HCT116 (cell line): ENCODE results near the gene TRHDE. TPM values are rescaled to one million over a fixed set of nuclear protein-coding genes. Genes with fewer than 3 reads are reported as not detected.

ENCODE experiments used
- ATAC-seq: fragments of 200-7000 bp; cut with Tn5 transposase; 2 replicates; pipeline ENCODE4 v1.9.1; 2020; ENCODE audit warnings: mild to moderate bottlenecking, moderate library complexity
- BruUV-seq: library from RNA; stranded (reverse); fragments of 400-500 nt; replicated peaks from 2 replicates; lab custom pipeline; 2021; lab: Mats Ljungman, UMichigan
- CTCF ChIA-PET: fragments of 300-600 bp; sonication (Branson Sonifier 250); formaldehyde crosslinking; loops from one replicate; lab custom pipeline; 2021; ENCODE audit warnings: antibody characterized with exemption; lab: Charles Lee
- POLR2A ChIA-PET: fragments of 300-600, 350-600 bp; sonication (Branson Sonifier 250); formaldehyde crosslinking; loops from one replicate; lab custom pipeline; 2021; ENCODE audit warnings: antibody characterized with exemption; lab: Charles Lee
- RAD21 ChIA-PET, 2 experiments: fragments of 300-600 bp; sonication (Branson Sonifier 250); formaldehyde crosslinking; loops; one replicate each; lab custom pipeline; 2023; ENCODE audit warnings: low total read pairs in 2 of 2; ENCODE audit not compliant: uncharacterized antibody in 2 of 2, unreplicated experiment in 2 of 2, low non-redundant PET in 1 of 2; lab: Charles Lee
- DNase-seq: peaks from one replicate; pipeline ENCODE4 v3.0.0-alpha.2; 2010; ENCODE audit warnings: low read depth, low spot score
- H2AFZ ChIP-seq: fragments of 200-600 bp; shearing (Covaris generic), sonication (generic); 2 replicates; pipeline ENCODE4 v1.6.1; 2017; ENCODE audit warnings: low read depth, mixed run types, mixed read lengths, antibody characterized with exemption, low read length; ENCODE audit not compliant: poor library complexity, severe bottlenecking
- H3K27ac ChIP-seq: 2 replicates; pipeline ENCODE4 v1.5.1; 2012; ENCODE audit warnings: low read depth, low read length
- H3K27me3 ChIP-seq: fragments of 200-600 bp; sonication (generic); 2 replicates; pipeline ENCODE4 v1.6.1; 2016; ENCODE audit warnings: mixed run types, low read length, mixed read lengths; ENCODE audit not compliant: insufficient read depth
- H3K36me3 ChIP-seq, 2 experiments: fragments of 200-500 bp in 1 of 2; fragments of 200-600 bp in 1 of 2; sonication (Bioruptor generic) in 1 of 2; sonication (generic) in 1 of 2; 2 replicates each; pipeline versions ENCODE4 v1.5.1 to v1.6.1; 2014 to 2016; ENCODE audit warnings: low read length in 2 of 2, inconsistent platforms in 1 of 2, mixed read lengths in 1 of 2, mixed run types in 1 of 2; ENCODE audit not compliant: insufficient read depth in 2 of 2, control insufficient read depth in 1 of 2
- H3K4me1 ChIP-seq, 2 experiments: fragments of 200-600 bp in 1 of 2; sonication (generic) in 1 of 2; 2 replicates each; pipeline versions ENCODE4 v1.5.1 to v1.6.1; 2012 to 2017; ENCODE audit warnings: low read length in 2 of 2, inconsistent platforms in 1 of 2, mild to moderate bottlenecking in 1 of 2, mixed read lengths in 1 of 2, mixed run types in 1 of 2, moderate library complexity in 1 of 2; ENCODE audit not compliant: insufficient read depth in 2 of 2, control insufficient read depth in 1 of 2
- H3K4me2 ChIP-seq: fragments of 200-600 bp; sonication (generic); 2 replicates; pipeline ENCODE4 v1.6.1; 2017; ENCODE audit warnings: mixed run types, low read length, mixed read lengths
- H3K4me3 ChIP-seq, 2 experiments: fragments of 200-600 bp in 1 of 2; sonication (generic) in 1 of 2; replicated peaks in 1 of 2; 2 replicates each; pipeline ENCODE4 v1.5.1; 2011 to 2016; ENCODE audit warnings: low read length in 2 of 2, control low read depth in 1 of 2, low read depth in 1 of 2, mild to moderate bottlenecking in 1 of 2, mixed read lengths in 1 of 2, mixed run types in 1 of 2
- H3K79me2 ChIP-seq: fragments of 200-600 bp; sonication (generic); 2 replicates; pipeline ENCODE4 v1.6.1; 2017; ENCODE audit warnings: mild to moderate bottlenecking, mixed run types, low read length, moderate library complexity, mixed read lengths; ENCODE audit not compliant: insufficient read depth
- H3K9ac ChIP-seq: fragments of 200-600 bp; sonication (generic); 2 replicates; pipeline ENCODE4 v1.6.1; 2016; ENCODE audit warnings: low read length, mixed read lengths
- H3K9me2 ChIP-seq: fragments of 200-600 bp; sonication (generic), shearing (Covaris generic); 2 replicates; pipeline ENCODE4 v1.6.1; 2017; ENCODE audit warnings: mixed run types, mild to moderate bottlenecking, moderate library complexity; ENCODE audit not compliant: insufficient read depth
- H3K9me3 ChIP-seq, 2 experiments: fragments of 200-500 bp in 1 of 2; fragments of 200-600 bp in 1 of 2; sonication (Bioruptor generic) in 1 of 2; sonication (generic) in 1 of 2; 2 replicates each; pipeline ENCODE4 v1.6.1; 2014 to 2017; ENCODE audit warnings: low read length in 2 of 2, mixed read lengths in 2 of 2, inconsistent platforms in 1 of 2, low read depth in 1 of 2, mild to moderate bottlenecking in 1 of 2, mixed run types in 1 of 2, moderate library complexity in 1 of 2; ENCODE audit not compliant: control insufficient read depth in 1 of 2, insufficient read depth in 1 of 2
- H4K20me1 ChIP-seq: fragments of 200-600 bp; sonication (generic), shearing (Covaris generic); 2 replicates; pipeline ENCODE4 v1.6.1; 2017; ENCODE audit warnings: mixed run types, mild to moderate bottlenecking, moderate library complexity; ENCODE audit not compliant: insufficient read depth
- CBX3 ChIP-seq: IDR thresholded peaks from 2 replicates; pipeline ENCODE4 v1.6.1; 2012; ENCODE audit warnings: low read depth
- FOSL1 ChIP-seq: IDR thresholded peaks from 2 replicates; pipeline ENCODE4 v1.6.1; 2012; ENCODE audit warnings: low read depth
- JUND ChIP-seq: IDR thresholded peaks from 2 replicates; pipeline ENCODE4 v1.6.1; 2012
- POLR2A ChIP-seq: IDR thresholded peaks from 2 replicates; pipeline ENCODE4 v1.7.0; 2011; ENCODE audit warnings: borderline replicate concordance; ENCODE audit not compliant: insufficient read depth, insufficient read length; ENCODE audit errors: extremely low read depth
- SIN3A ChIP-seq: IDR thresholded peaks from 2 replicates; pipeline ENCODE4 v1.6.1; 2012; ENCODE audit warnings: low read depth
- SRF ChIP-seq: IDR thresholded peaks from 2 replicates; pipeline ENCODE4 v1.6.1; 2012; ENCODE audit warnings: low read depth
- TCF7L2 ChIP-seq: IDR thresholded peaks from 2 replicates; pipeline ENCODE4 v1.7.0; 2011; ENCODE audit warnings: borderline replicate concordance, inconsistent platforms; ENCODE audit not compliant: insufficient read depth, insufficient read length; ENCODE audit errors: extremely low read depth
- YY1 ChIP-seq: IDR thresholded peaks from 2 replicates; pipeline ENCODE4 v1.6.1; 2011; ENCODE audit warnings: low read length, low read depth, moderate library complexity, mild to moderate bottlenecking; ENCODE audit not compliant: insufficient replicate concordance; ENCODE audit errors: extremely low read depth
- ZFX ChIP-seq: fragments of 450-650 bp; IDR thresholded peaks from 2 replicates; pipeline ENCODE4 v1.6.1; 2017
- ZNF274 ChIP-seq: fragments of 200-500 bp; sonication (Bioruptor generic); IDR thresholded peaks from 2 replicates; pipeline ENCODE4 v1.6.1; 2014; ENCODE audit warnings: mild to moderate bottlenecking, low read depth, low read length, inconsistent platforms
- intact Hi-C: fragments of 100-400 bp; cut with micrococcal nuclease; formaldehyde crosslinking; loops from 2 replicates; pipeline ENCODE4 v1.10.0; 2022
- total RNA-seq: library from RNA; stranded (reverse); gene quantifications from one replicate; pipeline ENCODE4 v1.2.1, GENCODE V29; 2021; ENCODE audit not compliant: unreplicated experiment
- TF ChIP-seq, protein P1 (sequence below): IDR thresholded peaks from 2 replicates; pipeline ENCODE4 v1.6.1; 2011; ENCODE audit warnings: mild to moderate bottlenecking, low read length, moderate library complexity; ENCODE audit not compliant: insufficient replicate concordance; ENCODE audit errors: extremely low read depth
- TF ChIP-seq, protein P2 (sequence below): IDR thresholded peaks from 2 replicates; pipeline ENCODE4 v1.6.1; 2012
- TF ChIP-seq, protein P3 (sequence below): IDR thresholded peaks from 2 replicates; pipeline ENCODE4 v1.6.1; 2012; ENCODE audit warnings: low read depth

TRHDE gene
- total RNA-seq, 1 experiment from 2014 or later = 2.9 TPM

DNA sequence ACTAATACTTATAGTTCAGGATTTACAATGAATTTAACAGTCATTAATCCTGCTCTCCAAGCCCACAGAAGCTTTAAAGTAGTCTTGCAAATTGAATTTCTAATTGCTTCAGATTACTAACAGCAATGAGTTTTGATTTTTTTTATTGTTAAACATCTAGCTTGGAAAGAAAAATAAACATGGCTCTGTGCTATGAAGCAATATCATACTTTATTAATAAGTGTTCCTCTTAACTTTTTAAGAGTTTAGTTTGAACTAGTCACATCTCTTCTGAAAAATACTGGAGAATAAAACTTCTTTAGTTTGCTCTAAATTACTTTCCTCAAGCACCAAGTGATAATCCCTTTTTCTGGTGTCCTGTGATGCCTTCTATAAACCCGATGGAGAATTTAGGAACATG lies 250.2 kb downstream of the TRHDE start:
- TF ChIP-seq JUND (no peak), FOSL1 (no peak)
- TF ChIP-seq, protein P1, sequence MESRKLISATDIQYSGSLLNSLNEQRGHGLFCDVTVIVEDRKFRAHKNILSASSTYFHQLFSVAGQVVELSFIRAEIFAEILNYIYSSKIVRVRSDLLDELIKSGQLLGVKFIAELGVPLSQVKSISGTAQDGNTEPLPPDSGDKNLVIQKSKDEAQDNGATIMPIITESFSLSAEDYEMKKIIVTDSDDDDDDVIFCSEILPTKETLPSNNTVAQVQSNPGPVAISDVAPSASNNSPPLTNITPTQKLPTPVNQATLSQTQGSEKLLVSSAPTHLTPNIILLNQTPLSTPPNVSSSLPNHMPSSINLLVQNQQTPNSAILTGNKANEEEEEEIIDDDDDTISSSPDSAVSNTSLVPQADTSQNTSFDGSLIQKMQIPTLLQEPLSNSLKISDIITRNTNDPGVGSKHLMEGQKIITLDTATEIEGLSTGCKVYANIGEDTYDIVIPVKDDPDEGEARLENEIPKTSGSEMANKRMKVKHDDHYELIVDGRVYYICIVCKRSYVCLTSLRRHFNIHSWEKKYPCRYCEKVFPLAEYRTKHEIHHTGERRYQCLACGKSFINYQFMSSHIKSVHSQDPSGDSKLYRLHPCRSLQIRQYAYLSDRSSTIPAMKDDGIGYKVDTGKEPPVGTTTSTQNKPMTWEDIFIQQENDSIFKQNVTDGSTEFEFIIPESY = no peak
- Histone ChIP-seq H3K79me2 (no peaks in the 10 kb centered on the region), H3K27me3 (no peaks in the 10 kb centered on the region), H3K4me2 (no peak overlapping the region), H3K27ac (no peak overlapping the region), H2AFZ (no peak overlapping the region), H3K9me2 (no peaks in the 10 kb centered on the region), H4K20me1 (no peaks in the 10 kb centered on the region), H3K9me3 (no peaks in the 10 kb centered on the region), H3K4me1 (peaks cover 0 to 8% of the 10 kb centered on the region in 2 experiments; a peak in 1 of 4 replicates), H3K4me3 (no peak overlapping the region), H3K36me3 (no peaks in the 10 kb centered on the region), H3K9ac (no peak overlapping the region)
- ChIA-PET POLR2A (no interaction called here), CTCF (no interaction called here), RAD21 (no interaction called here)
- intact Hi-C loops = no loop called here
- DNase-seq (no peak), ATAC-seq (no peak)
- no TSS peak for BruUV-seq

DNA sequence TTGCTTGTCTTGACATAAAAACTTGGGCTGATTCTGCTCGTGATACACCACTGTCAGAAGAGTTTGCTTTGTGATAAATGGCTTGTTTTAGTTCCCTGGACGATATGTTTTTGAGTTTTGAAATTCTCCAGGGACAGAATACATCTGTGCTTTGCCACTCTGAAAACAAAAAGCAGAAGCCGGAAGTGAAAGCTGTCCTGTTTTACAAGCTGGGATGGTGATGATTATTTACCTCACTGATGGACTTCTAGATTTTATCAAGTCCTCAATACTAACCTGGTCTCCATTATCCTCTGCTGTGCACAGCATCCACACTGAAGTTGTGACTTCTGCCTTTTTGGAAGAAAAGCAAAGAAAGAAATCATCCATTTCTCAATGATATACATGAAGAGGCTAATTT lies 251.6 kb downstream of the TRHDE start:
- Histone ChIP-seq H3K36me3 (no peaks in the 10 kb centered on the region), H3K9ac (no peak overlapping the region), H3K4me1 (peaks cover 0 to 8% of the 10 kb centered on the region in 2 experiments; a peak in 1 of 4 replicates), H2AFZ (no peak overlapping the region), H4K20me1 (no peaks in the 10 kb centered on the region), H3K79me2 (no peaks in the 10 kb centered on the region), H3K9me2 (no peaks in the 10 kb centered on the region), H3K27ac (no peak overlapping the region), H3K4me3 (no peak overlapping the region), H3K27me3 (no peaks in the 10 kb centered on the region), H3K4me2 (no peak overlapping the region), H3K9me3 (no peaks in the 10 kb centered on the region)
- no peak for DNase-seq
- ATAC-seq = no peak
- intact Hi-C loops = no loop called here
- BruUV-seq = no TSS peak
- CTCF ChIA-PET = no interaction called here
- RAD21 ChIA-PET = no interaction called here
- POLR2A ChIA-PET = no interaction called here
- TF ChIP-seq POLR2A (no peak), ZFX (no peak), YY1 (no peak), SRF (no peak), SIN3A (no peak), TCF7L2 (no peak), JUND (no peak), CBX3 (no peak), ZNF274 (no peak)
- TF ChIP-seq, protein P2, sequence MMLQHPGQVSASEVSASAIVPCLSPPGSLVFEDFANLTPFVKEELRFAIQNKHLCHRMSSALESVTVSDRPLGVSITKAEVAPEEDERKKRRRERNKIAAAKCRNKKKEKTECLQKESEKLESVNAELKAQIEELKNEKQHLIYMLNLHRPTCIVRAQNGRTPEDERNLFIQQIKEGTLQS = no peak
- TF ChIP-seq, protein P3, sequence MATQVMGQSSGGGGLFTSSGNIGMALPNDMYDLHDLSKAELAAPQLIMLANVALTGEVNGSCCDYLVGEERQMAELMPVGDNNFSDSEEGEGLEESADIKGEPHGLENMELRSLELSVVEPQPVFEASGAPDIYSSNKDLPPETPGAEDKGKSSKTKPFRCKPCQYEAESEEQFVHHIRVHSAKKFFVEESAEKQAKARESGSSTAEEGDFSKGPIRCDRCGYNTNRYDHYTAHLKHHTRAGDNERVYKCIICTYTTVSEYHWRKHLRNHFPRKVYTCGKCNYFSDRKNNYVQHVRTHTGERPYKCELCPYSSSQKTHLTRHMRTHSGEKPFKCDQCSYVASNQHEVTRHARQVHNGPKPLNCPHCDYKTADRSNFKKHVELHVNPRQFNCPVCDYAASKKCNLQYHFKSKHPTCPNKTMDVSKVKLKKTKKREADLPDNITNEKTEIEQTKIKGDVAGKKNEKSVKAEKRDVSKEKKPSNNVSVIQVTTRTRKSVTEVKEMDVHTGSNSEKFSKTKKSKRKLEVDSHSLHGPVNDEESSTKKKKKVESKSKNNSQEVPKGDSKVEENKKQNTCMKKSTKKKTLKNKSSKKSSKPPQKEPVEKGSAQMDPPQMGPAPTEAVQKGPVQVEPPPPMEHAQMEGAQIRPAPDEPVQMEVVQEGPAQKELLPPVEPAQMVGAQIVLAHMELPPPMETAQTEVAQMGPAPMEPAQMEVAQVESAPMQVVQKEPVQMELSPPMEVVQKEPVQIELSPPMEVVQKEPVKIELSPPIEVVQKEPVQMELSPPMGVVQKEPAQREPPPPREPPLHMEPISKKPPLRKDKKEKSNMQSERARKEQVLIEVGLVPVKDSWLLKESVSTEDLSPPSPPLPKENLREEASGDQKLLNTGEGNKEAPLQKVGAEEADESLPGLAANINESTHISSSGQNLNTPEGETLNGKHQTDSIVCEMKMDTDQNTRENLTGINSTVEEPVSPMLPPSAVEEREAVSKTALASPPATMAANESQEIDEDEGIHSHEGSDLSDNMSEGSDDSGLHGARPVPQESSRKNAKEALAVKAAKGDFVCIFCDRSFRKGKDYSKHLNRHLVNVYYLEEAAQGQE = no peak
- TF ChIP-seq, protein P1 = no peak
